Sigmoid colon (tissue), 4 donors: Measurements from ENCODE around the gene CHRM5.

ENCODE experiments used
- POLR2A ChIP-seq, 2 donors: fragments of 450-650 bp; IDR thresholded peaks; one replicate each; pipeline ENCODE4 v1.6.1; 2016; ENCODE audit warnings: antibody characterized with exemption in 2 of 2, mild to moderate bottlenecking in 2 of 2, moderate library complexity in 2 of 2
- POLR2AphosphoS5 ChIP-seq, 4 donors: sonication (generic); formaldehyde crosslinking; IDR thresholded peaks; one replicate each; pipeline ENCODE4 v1.6.1; 2017; ENCODE audit warnings: antibody characterized with exemption in 4 of 4
- TF ChIP-seq, protein P1 (sequence below), 4 experiments: fragments of 450-650 bp in 3 of 4; fragments of 200-600 bp in 1 of 4; IDR thresholded peaks; one replicate each; pipeline ENCODE4 v1.5.1; 2016 to 2019; ENCODE audit warnings: antibody characterized with exemption in 4 of 4, mild to moderate bottlenecking in 3 of 4, moderate library complexity in 2 of 4

- TF ChIP-seq, protein P1, sequence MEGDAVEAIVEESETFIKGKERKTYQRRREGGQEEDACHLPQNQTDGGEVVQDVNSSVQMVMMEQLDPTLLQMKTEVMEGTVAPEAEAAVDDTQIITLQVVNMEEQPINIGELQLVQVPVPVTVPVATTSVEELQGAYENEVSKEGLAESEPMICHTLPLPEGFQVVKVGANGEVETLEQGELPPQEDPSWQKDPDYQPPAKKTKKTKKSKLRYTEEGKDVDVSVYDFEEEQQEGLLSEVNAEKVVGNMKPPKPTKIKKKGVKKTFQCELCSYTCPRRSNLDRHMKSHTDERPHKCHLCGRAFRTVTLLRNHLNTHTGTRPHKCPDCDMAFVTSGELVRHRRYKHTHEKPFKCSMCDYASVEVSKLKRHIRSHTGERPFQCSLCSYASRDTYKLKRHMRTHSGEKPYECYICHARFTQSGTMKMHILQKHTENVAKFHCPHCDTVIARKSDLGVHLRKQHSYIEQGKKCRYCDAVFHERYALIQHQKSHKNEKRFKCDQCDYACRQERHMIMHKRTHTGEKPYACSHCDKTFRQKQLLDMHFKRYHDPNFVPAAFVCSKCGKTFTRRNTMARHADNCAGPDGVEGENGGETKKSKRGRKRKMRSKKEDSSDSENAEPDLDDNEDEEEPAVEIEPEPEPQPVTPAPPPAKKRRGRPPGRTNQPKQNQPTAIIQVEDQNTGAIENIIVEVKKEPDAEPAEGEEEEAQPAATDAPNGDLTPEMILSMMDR (IDR thresholded peaks at IDR 0.05), result no peak
- no peak for TF ChIP-seq POLR2AphosphoS5 (IDR thresholded peaks at IDR 0.05)
- no peak for TF ChIP-seq POLR2A (IDR thresholded peaks at IDR 0.05)
Measured at GRCh38 chr15:33975022-33975565, 6.8 kb downstream of the CHRM5 start.
